Mesenchymal stem cell (in vitro differentiated cells and primary cell): ENCODE data around the gene LACTB.

Source experiments
- DNase-seq: peaks from one replicate; pipeline ENCODE4 v3.0.0-alpha.2; 2013
- H2AFZ ChIP-seq: one replicate; pipeline ENCODE4 v1.6.1; 2013; ENCODE audit warnings: low read depth, mild to moderate bottlenecking, control low read depth, inconsistent platforms, low read length, moderate library complexity
- H2AK5ac ChIP-seq: 2 replicates; pipeline ENCODE4 v1.6.1; 2013; ENCODE audit warnings: low read length, moderate library complexity, mild to moderate bottlenecking, inconsistent platforms; ENCODE audit not compliant: severe bottlenecking
- H2BK120ac ChIP-seq: one replicate; pipeline ENCODE4 v1.6.1; 2013; ENCODE audit warnings: low read depth, mild to moderate bottlenecking, inconsistent platforms, low read length, moderate library complexity
- H2BK12ac ChIP-seq, 2 experiments: one replicate each; pipeline ENCODE4 v1.6.1; 2013; ENCODE audit warnings: inconsistent platforms in 2 of 2, low read length in 2 of 2, mild to moderate bottlenecking in 2 of 2, moderate library complexity in 2 of 2, control low read depth in 1 of 2
- H2BK15ac ChIP-seq: one replicate; pipeline ENCODE4 v1.6.1; 2013; ENCODE audit warnings: mild to moderate bottlenecking, low read depth, inconsistent platforms; ENCODE audit not compliant: poor library complexity, severe bottlenecking
- H2BK5ac ChIP-seq: 2 replicates; pipeline ENCODE4 v1.6.1; 2013; ENCODE audit warnings: low read depth, mild to moderate bottlenecking, low read length, control low read depth, inconsistent platforms; ENCODE audit not compliant: poor library complexity, severe bottlenecking
- H3K14ac ChIP-seq, 2 experiments: one replicate each; pipeline ENCODE4 v1.6.1; 2013; ENCODE audit warnings: inconsistent platforms in 2 of 2, low read length in 2 of 2, control low read depth in 1 of 2, mild to moderate bottlenecking in 1 of 2, moderate library complexity in 1 of 2
- H3K18ac ChIP-seq, 2 experiments: one replicate each; pipeline ENCODE4 v1.6.1; 2013; ENCODE audit warnings: inconsistent platforms in 2 of 2, low read length in 2 of 2, control low read depth in 1 of 2, low read depth in 1 of 2, mild to moderate bottlenecking in 1 of 2
- H3K23ac ChIP-seq, 2 experiments: one replicate each; pipeline ENCODE4 v1.6.1; 2013; ENCODE audit warnings: inconsistent platforms in 2 of 2, low read length in 2 of 2, mild to moderate bottlenecking in 2 of 2, moderate library complexity in 2 of 2, control low read depth in 1 of 2
- H3K27ac ChIP-seq: 2 replicates; pipeline ENCODE4 v1.5.1; 2013; ENCODE audit warnings: mild to moderate bottlenecking, moderate library complexity, low read length, control low read depth, inconsistent platforms; ENCODE audit not compliant: poor library complexity, severe bottlenecking
- H3K27me3 ChIP-seq, 2 experiments: 2 replicates each; pipeline versions ENCODE4 v1.6.1 to v1.7.0; 2013; ENCODE audit warnings: low read length in 2 of 2, mild to moderate bottlenecking in 2 of 2, moderate library complexity in 2 of 2, control low read depth in 1 of 2, inconsistent platforms in 1 of 2; ENCODE audit not compliant: control insufficient read depth in 1 of 2, insufficient read depth in 1 of 2
- H3K36me3 ChIP-seq, 2 experiments: 2 replicates each; pipeline versions ENCODE4 v1.6.1 to v1.7.0; 2013; ENCODE audit warnings: low read length in 2 of 2, control low read depth in 1 of 2, inconsistent platforms in 1 of 2, low read depth in 1 of 2, mild to moderate bottlenecking in 1 of 2; ENCODE audit not compliant: insufficient read depth in 2 of 2, control insufficient read depth in 1 of 2
- H3K4ac ChIP-seq, 2 experiments: one replicate each; pipeline ENCODE4 v1.6.1; 2013; ENCODE audit warnings: inconsistent platforms in 2 of 2, low read length in 2 of 2, mild to moderate bottlenecking in 2 of 2, moderate library complexity in 2 of 2, control low read depth in 1 of 2, low read depth in 1 of 2
- H3K4me1 ChIP-seq: 2 replicates; pipeline ENCODE4 v1.6.1; 2013; ENCODE audit warnings: low read depth, low read length, control low read depth; ENCODE audit not compliant: control insufficient read depth, insufficient read depth
- H3K4me2 ChIP-seq: 2 replicates; pipeline ENCODE4 v1.6.1; 2013; ENCODE audit warnings: low read length, mild to moderate bottlenecking, inconsistent platforms; ENCODE audit not compliant: poor library complexity, severe bottlenecking
- H3K4me3 ChIP-seq, 2 experiments: 2 replicates each; pipeline versions ENCODE4 v1.5.1 to v1.7.0; 2013; ENCODE audit warnings: low read length in 2 of 2, mild to moderate bottlenecking in 2 of 2, control low read depth in 1 of 2, low read depth in 1 of 2; ENCODE audit not compliant: insufficient read depth in 1 of 2
- H3K79me1 ChIP-seq: replicated peaks from 2 replicates; pipeline ENCODE4 v1.6.1; 2013; ENCODE audit warnings: mild to moderate bottlenecking, control low read depth, low read length, inconsistent platforms; ENCODE audit not compliant: poor library complexity, severe bottlenecking
- H3K9ac ChIP-seq: 2 replicates; pipeline ENCODE4 v1.7.0; 2013; ENCODE audit warnings: mild to moderate bottlenecking, low read length, moderate library complexity
- H3K9me3 ChIP-seq: 2 replicates; pipeline ENCODE4 v1.7.0; 2013; ENCODE audit warnings: mild to moderate bottlenecking, low read length; ENCODE audit not compliant: control insufficient read depth
- H4K8ac ChIP-seq: one replicate; pipeline ENCODE4 v1.6.1; 2013; ENCODE audit warnings: inconsistent platforms, mild to moderate bottlenecking, low read length, moderate library complexity
- H4K91ac ChIP-seq: one replicate; pipeline ENCODE4 v1.6.1; 2013; ENCODE audit warnings: mild to moderate bottlenecking, low read length, inconsistent platforms
- WGBS: methylation state at CpG from one replicate; pipeline ENCODE4 v1.1.7; 2013; ENCODE audit warnings: mixed read lengths; 5-methylcytosine and 5-hydroxymethylcytosine counted together

The LACTB gene

GRCh38 chr15:63163217-63163616 lies 41.6 kb downstream of the LACTB start:
- Histone ChIP-seq H3K4me1 (peaks cover 2% of the 10 kb centered on the region), H2BK120ac (no peak overlapping the region), H3K27me3 (no peaks in the 10 kb centered on the region), H3K4me2 (no peak overlapping the region), H3K4me3 (no peak overlapping the region), H3K79me1 (peaks cover 4% of the 10 kb centered on the region), H3K14ac (no peak overlapping the region), H3K4ac (peak overlapping the region in 1 of 2 experiments; percentile 37), H2AFZ (no peak overlapping the region), H4K91ac (no peak overlapping the region), H2BK15ac (no peak overlapping the region), H3K18ac (no peak overlapping the region), H2BK12ac (no peak overlapping the region), H3K27ac (no peak overlapping the region), H3K36me3 (no peaks in the 10 kb centered on the region), H3K9ac (no peak overlapping the region), H3K23ac (no peak overlapping the region), H4K8ac (no peak overlapping the region), H3K9me3 (no peaks in the 10 kb centered on the region), H2AK5ac (no peak overlapping the region), H2BK5ac (no peak overlapping the region)
- DNase-seq: no peak
- WGBS: 93% methylated on average over 4 of the region's 4 CpGs

DNA sequence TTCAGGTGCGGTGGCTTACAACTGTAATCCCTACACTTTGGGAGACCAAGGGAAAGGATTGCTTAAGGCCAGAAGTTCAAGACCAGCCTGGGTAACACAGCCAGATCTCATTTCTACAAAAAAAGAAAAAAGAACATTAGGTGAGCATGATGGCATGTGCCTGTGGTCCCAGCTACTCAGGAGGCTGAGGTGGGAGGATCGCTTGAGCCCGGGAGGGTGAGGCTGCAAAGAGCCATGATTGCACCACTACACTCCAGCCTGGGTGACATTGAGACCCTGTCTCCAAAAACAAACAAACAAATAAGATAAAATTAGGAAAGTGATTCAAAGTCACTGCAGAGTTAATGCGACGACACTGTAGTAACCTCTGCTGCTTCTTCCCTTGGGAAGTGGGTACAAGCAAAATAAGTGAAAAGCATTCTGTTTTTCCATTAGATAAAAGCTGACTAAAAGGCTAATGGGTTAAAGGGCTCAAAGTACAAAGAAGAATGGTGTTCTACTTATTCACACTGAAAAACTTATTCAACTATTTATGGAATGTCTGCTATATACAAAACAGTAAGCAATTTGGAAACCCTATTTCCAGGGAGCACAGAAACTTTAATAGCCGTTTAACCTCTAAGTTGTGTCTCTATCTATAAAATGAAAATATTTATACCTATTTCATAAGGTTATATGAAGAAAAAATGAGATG lies 43.7 kb downstream of the LACTB start:
- H3K4me3 ChIP-seq: no peak overlapping the region
- no peak overlapping the region for H3K27ac ChIP-seq
- no peaks in the 10 kb centered on the region for H3K9me3 ChIP-seq
- H3K79me1 ChIP-seq: no peaks in the 10 kb centered on the region
- peak overlapping the region in 1 of 2 experiments; percentile 50 for H2BK12ac ChIP-seq
- WGBS: 94% methylated on average over 5 of the region's 6 CpGs
- H2BK15ac ChIP-seq: no peak overlapping the region
- H3K23ac ChIP-seq: no peak overlapping the region
- H3K36me3 ChIP-seq: no peaks in the 10 kb centered on the region
- H3K27me3 ChIP-seq: no peaks in the 10 kb centered on the region
- H4K91ac ChIP-seq: no peak overlapping the region
- H3K4me2 ChIP-seq: no peak overlapping the region
- no peak for DNase-seq
- no peak overlapping the region for H2AK5ac ChIP-seq
- H2BK120ac ChIP-seq: no peak overlapping the region
- H3K18ac ChIP-seq: peak overlapping the region in 1 of 2 experiments; percentile 34
- peaks cover 1% of the 10 kb centered on the region for H3K4me1 ChIP-seq
- H2BK5ac ChIP-seq: no peak overlapping the region
- H3K4ac ChIP-seq: no peak overlapping the region
- no peak overlapping the region for H4K8ac ChIP-seq
- H3K9ac ChIP-seq: no peak overlapping the region
- H2AFZ ChIP-seq: no peak overlapping the region
- H3K14ac ChIP-seq: no peak overlapping the region

GRCh38 chr15:63166219-63166618 lies 44.6 kb downstream of the LACTB start:
- Histone ChIP-seq H3K4me1 (peaks cover 1% of the 10 kb centered on the region), H3K23ac (no peak overlapping the region), H2BK5ac (no peak overlapping the region), H3K9ac (no peak overlapping the region), H2AK5ac (no peak overlapping the region), H2BK120ac (no peak overlapping the region), H4K91ac (no peak overlapping the region), H3K79me1 (no peaks in the 10 kb centered on the region), H3K36me3 (no peaks in the 10 kb centered on the region), H3K4ac (no peak overlapping the region), H4K8ac (no peak overlapping the region), H2BK15ac (no peak overlapping the region), H3K27me3 (no peaks in the 10 kb centered on the region), H3K18ac (no peak overlapping the region), H3K4me3 (no peak overlapping the region), H2AFZ (no peak overlapping the region), H3K14ac (no peak overlapping the region), H2BK12ac (no peak overlapping the region), H3K4me2 (no peak overlapping the region), H3K9me3 (no peaks in the 10 kb centered on the region), H3K27ac (no peak overlapping the region)
- DNase-seq: no peak
- WGBS: 67% methylated on average over 2 of the region's 2 CpGs

- Histone ChIP-seq H3K36me3 (no peaks in the 10 kb centered on the region), H3K4me2 (no peak overlapping the region), H3K18ac (no peak overlapping the region), H4K8ac (no peak overlapping the region), H3K79me1 (no peaks in the 10 kb centered on the region), H2AFZ (no peak overlapping the region), H2BK12ac (no peak overlapping the region), H3K14ac (no peak overlapping the region), H3K9ac (no peak overlapping the region), H3K4me3 (no peak overlapping the region), H2BK120ac (no peak overlapping the region), H3K23ac (no peak overlapping the region), H2AK5ac (no peak overlapping the region), H3K4ac (no peak overlapping the region), H3K27me3 (no peaks in the 10 kb centered on the region), H3K9me3 (no peaks in the 10 kb centered on the region), H2BK5ac (no peak overlapping the region), H2BK15ac (no peak overlapping the region), H3K4me1 (peaks cover 3% of the 10 kb centered on the region), H4K91ac (no peak overlapping the region), H3K27ac (no peak overlapping the region)
- no peak for DNase-seq
- WGBS: 92% methylated on average over 2 of the region's 2 CpGs
Measured at GRCh38 chr15:63169788-63170187, 48.1 kb downstream of the LACTB start.
